Endothelial cell of umbilical vein (primary cell): ENCODE measurements around the gene BANK1.

Source experiments
- EZH2 ChIP-seq: IDR thresholded peaks from 2 replicates; pipeline ENCODE4 v1.6.1; 2012; ENCODE audit warnings: borderline replicate concordance, low read depth, mild to moderate bottlenecking, moderate library complexity, low read length, inconsistent platforms; ENCODE audit not compliant: severe bottlenecking
- FOS ChIP-seq: IDR thresholded peaks from 2 replicates; pipeline ENCODE4 v1.6.1; 2011; ENCODE audit warnings: mild to moderate bottlenecking, low read length, moderate library complexity, borderline replicate concordance; ENCODE audit not compliant: insufficient read depth
- GATA2 ChIP-seq: IDR thresholded peaks from 2 replicates; pipeline ENCODE4 v1.7.0; 2011; ENCODE audit warnings: low read depth, mild to moderate bottlenecking, moderate library complexity, mixed read lengths, low read length; ENCODE audit not compliant: insufficient read length, insufficient read depth
- JUN ChIP-seq: IDR thresholded peaks from 2 replicates; pipeline ENCODE4 v1.6.1; 2011; ENCODE audit warnings: borderline replicate concordance, low read depth; ENCODE audit not compliant: insufficient read length, insufficient read depth
- MYC ChIP-seq: IDR thresholded peaks from one replicate; pipeline ENCODE4 v1.6.1; 2011; ENCODE audit warnings: mild to moderate bottlenecking, low read depth, low read length
- POLR2A ChIP-seq: IDR thresholded peaks from 2 replicates; pipeline ENCODE4 v1.6.1; 2012; ENCODE audit warnings: low read depth, mild to moderate bottlenecking, control low read depth, low read length
- TF ChIP-seq, protein P1 (sequence below), 2 donors: IDR thresholded peaks; 1 replicate in 1 of 2; 2 replicates in 1 of 2; pipeline ENCODE4 v1.5.1; 2011; ENCODE audit warnings: low read length in 2 of 2, mild to moderate bottlenecking in 2 of 2, moderate library complexity in 2 of 2, control low read depth in 1 of 2, inconsistent platforms in 1 of 2, low read depth in 1 of 2; ENCODE audit not compliant: insufficient read depth in 1 of 2; ENCODE audit errors: extremely low read depth in 1 of 2
- TF ChIP-seq, protein P2 (sequence below): IDR thresholded peaks from 2 replicates; pipeline ENCODE4 v1.6.1; 2011; ENCODE audit not compliant: insufficient read depth, insufficient read length

DNA sequence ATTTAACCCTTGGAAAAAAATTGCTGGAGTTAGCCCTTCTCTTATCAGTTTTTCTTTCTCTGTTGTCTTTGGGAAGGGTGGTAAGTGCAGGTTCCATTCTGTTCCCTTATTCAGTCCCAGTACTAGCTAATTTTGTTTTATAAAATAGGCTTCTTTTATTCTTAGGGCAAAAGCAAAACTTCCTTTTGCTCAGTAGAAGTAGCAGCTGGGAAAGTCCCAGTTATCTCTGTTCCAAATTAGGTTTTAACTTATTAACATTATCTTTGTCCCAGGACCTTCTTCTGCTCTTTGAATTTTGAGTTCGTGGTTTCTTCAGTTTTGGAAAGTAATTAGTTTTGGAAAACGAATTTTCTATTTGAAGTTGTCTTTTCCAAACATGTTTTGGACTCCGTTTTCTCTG is 61.1 kb downstream of the BANK1 start:
- TF ChIP-seq FOS: no peak
- TF ChIP-seq, protein P1, sequence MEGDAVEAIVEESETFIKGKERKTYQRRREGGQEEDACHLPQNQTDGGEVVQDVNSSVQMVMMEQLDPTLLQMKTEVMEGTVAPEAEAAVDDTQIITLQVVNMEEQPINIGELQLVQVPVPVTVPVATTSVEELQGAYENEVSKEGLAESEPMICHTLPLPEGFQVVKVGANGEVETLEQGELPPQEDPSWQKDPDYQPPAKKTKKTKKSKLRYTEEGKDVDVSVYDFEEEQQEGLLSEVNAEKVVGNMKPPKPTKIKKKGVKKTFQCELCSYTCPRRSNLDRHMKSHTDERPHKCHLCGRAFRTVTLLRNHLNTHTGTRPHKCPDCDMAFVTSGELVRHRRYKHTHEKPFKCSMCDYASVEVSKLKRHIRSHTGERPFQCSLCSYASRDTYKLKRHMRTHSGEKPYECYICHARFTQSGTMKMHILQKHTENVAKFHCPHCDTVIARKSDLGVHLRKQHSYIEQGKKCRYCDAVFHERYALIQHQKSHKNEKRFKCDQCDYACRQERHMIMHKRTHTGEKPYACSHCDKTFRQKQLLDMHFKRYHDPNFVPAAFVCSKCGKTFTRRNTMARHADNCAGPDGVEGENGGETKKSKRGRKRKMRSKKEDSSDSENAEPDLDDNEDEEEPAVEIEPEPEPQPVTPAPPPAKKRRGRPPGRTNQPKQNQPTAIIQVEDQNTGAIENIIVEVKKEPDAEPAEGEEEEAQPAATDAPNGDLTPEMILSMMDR (IDR thresholded peaks at IDR 0.05; ENCODE audit: extremely low read depth in 1 of 2, insufficient read depth in 1 of 2, low read depth in 1 of 2, low read length in 2 of 2): no peak
- TF ChIP-seq POLR2A: no peak
- no peak for TF ChIP-seq GATA2
- TF ChIP-seq EZH2: no peak
- TF ChIP-seq JUN: no peak
- TF ChIP-seq, protein P2, sequence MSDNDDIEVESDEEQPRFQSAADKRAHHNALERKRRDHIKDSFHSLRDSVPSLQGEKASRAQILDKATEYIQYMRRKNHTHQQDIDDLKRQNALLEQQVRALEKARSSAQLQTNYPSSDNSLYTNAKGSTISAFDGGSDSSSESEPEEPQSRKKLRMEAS: no peak
- no peak for TF ChIP-seq MYC
